ENCODE measurements around the gene TTC32. TPM values are rescaled to one million over a fixed set of nuclear protein-coding genes. Genes with fewer than 3 reads are reported as not detected.

TTC32 gene
- total RNA-seq, 1 experiment from 2014 or later, result 12.7 TPM

DNA sequence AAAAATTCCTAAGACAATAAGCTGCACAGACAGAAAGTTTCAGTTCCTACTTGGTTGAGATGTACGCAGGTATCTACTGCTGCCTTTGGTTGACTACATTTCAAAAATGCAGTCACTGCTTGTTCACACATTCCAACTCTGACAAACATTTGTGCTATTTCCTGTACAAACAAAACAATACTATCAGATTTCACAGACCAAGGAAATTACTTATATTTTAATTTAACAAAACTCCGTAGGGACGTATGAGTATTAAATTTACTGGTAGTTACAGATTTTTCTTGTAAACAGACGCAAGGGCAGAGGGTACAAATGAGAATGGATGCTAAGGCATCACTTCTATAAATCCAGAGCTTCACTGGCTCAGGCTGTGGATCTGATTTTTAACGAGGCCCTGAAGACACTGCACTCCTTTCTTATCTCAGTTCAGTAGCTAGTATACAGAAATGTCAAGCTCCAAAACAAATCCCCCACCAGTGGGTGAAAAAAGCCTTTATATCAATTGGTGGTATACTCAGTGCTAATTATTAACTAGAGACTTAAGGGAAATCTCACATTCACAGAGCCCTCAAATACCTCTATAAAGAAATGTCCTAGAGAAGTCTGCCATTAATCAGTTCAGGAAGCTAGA is 31.7 kb upstream of the TTC32 start:
- TF ChIP-seq POLR2AphosphoS5 (IDR thresholded peaks at IDR 0.05; ENCODE audit: low read depth, low read length), result peak; percentile 37; the same call in 1 of the 2 replicates
- TF ChIP-seq SIN3A (IDR thresholded peaks at IDR 0.05; ENCODE audit: borderline replicate concordance, insufficient read depth, low read depth, low read length), result no peak
- DNase-seq (ENCODE audit: low read depth, low spot score), result peak; percentile 84
- ATAC-seq, result peak; percentile 97
- Histone ChIP-seq H3K9me3 (ENCODE audit: control insufficient read depth, insufficient read depth, low read depth, low read length) (peaks cover 5% of the 10 kb centered on the region; the same call in 1 of the 2 replicates), H3K4me1 (ENCODE audit: control insufficient read depth, insufficient read depth, low read length) (peaks cover 23% of the 10 kb centered on the region), H3K36me3 (ENCODE audit: control insufficient read depth, insufficient read depth, low read length) (peaks cover 47% of the 10 kb centered on the region), H3K4me3 (ENCODE audit: low read depth in 2 of 2, low read length in 2 of 2) (peak overlapping the region; percentile 4 to 28; a peak in 2 of 4 replicates), H3K27ac (ENCODE audit: low read length) (peak overlapping the region; percentile 94), H3K27me3 (ENCODE audit: control insufficient read depth, insufficient read depth, low read length) (no peaks in the 10 kb centered on the region)
- no TSS peak for BruUV-seq (replicated peaks)
- CTCF ChIA-PET, result no interaction called here
- POLR2A ChIA-PET, result interaction anchor here (0.5 kb wide), 1 partner anchor 53 kb away, joined by 4 read pairs; no protein-coding TSS in a partner anchor
- intact Hi-C loops (cut with micrococcal nuclease; ENCODE audit: unreplicated experiment) (no loop called here), in situ Hi-C loops (cut with HindIII; ENCODE audit: low pct_unique_long_range_greater_than_20kb, low sequenced_read_pairs) (no loop called here)

DNA sequence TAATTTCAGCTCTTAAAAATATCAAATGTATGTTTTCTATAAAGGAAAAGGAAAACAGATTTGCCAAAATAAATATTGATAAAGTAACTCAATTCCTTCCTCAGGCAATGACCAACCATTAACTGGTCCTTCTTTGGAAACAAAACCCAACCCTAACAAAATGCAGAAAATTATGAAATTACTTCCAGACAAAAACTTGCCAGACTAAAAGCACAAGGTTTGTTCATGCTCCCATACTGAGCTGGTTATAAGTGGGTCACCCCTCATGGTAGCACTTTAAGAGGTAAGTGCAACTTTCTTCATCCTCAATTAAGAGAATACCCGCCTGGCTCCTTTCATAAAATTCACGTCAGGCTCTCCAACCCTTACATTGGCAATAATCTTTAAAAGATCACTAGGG is 31.1 kb upstream of the TTC32 start:
- ChIA-PET CTCF (no interaction called here), POLR2A (no interaction called here)
- peak overlapping the region; percentile 94 for H3K27ac ChIP-seq (ENCODE audit: low read length)
- ATAC-seq (peak; percentile 58), DNase-seq (ENCODE audit: low read depth, low spot score) (peak; percentile 17)
- TSS peak; percentile 58 for BruUV-seq (replicated peaks)
- peaks cover 47% of the 10 kb centered on the region for H3K36me3 ChIP-seq (ENCODE audit: control insufficient read depth, insufficient read depth, low read length)
- intact Hi-C loops (cut with micrococcal nuclease; ENCODE audit: unreplicated experiment), result no loop called here
- peaks cover 23% of the 10 kb centered on the region for H3K4me1 ChIP-seq (ENCODE audit: control insufficient read depth, insufficient read depth, low read length)
- H3K9me3 ChIP-seq (ENCODE audit: control insufficient read depth, insufficient read depth, low read depth, low read length), result peaks cover 5% of the 10 kb centered on the region; the same call in 1 of the 2 replicates
- H3K27me3 ChIP-seq (ENCODE audit: control insufficient read depth, insufficient read depth, low read length), result no peaks in the 10 kb centered on the region
- in situ Hi-C loops (cut with HindIII; ENCODE audit: low pct_unique_long_range_greater_than_20kb, low sequenced_read_pairs), result no loop called here
- no peak for TF ChIP-seq SIN3A (IDR thresholded peaks at IDR 0.05; ENCODE audit: borderline replicate concordance, insufficient read depth, low read depth, low read length)
- no peak for TF ChIP-seq TCF7L2 (IDR thresholded peaks at IDR 0.05; ENCODE audit: low read depth, low read length)
- TF ChIP-seq, protein P1, sequence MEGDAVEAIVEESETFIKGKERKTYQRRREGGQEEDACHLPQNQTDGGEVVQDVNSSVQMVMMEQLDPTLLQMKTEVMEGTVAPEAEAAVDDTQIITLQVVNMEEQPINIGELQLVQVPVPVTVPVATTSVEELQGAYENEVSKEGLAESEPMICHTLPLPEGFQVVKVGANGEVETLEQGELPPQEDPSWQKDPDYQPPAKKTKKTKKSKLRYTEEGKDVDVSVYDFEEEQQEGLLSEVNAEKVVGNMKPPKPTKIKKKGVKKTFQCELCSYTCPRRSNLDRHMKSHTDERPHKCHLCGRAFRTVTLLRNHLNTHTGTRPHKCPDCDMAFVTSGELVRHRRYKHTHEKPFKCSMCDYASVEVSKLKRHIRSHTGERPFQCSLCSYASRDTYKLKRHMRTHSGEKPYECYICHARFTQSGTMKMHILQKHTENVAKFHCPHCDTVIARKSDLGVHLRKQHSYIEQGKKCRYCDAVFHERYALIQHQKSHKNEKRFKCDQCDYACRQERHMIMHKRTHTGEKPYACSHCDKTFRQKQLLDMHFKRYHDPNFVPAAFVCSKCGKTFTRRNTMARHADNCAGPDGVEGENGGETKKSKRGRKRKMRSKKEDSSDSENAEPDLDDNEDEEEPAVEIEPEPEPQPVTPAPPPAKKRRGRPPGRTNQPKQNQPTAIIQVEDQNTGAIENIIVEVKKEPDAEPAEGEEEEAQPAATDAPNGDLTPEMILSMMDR (IDR thresholded peaks at IDR 0.05), result no peak
- TF ChIP-seq, protein P2, sequence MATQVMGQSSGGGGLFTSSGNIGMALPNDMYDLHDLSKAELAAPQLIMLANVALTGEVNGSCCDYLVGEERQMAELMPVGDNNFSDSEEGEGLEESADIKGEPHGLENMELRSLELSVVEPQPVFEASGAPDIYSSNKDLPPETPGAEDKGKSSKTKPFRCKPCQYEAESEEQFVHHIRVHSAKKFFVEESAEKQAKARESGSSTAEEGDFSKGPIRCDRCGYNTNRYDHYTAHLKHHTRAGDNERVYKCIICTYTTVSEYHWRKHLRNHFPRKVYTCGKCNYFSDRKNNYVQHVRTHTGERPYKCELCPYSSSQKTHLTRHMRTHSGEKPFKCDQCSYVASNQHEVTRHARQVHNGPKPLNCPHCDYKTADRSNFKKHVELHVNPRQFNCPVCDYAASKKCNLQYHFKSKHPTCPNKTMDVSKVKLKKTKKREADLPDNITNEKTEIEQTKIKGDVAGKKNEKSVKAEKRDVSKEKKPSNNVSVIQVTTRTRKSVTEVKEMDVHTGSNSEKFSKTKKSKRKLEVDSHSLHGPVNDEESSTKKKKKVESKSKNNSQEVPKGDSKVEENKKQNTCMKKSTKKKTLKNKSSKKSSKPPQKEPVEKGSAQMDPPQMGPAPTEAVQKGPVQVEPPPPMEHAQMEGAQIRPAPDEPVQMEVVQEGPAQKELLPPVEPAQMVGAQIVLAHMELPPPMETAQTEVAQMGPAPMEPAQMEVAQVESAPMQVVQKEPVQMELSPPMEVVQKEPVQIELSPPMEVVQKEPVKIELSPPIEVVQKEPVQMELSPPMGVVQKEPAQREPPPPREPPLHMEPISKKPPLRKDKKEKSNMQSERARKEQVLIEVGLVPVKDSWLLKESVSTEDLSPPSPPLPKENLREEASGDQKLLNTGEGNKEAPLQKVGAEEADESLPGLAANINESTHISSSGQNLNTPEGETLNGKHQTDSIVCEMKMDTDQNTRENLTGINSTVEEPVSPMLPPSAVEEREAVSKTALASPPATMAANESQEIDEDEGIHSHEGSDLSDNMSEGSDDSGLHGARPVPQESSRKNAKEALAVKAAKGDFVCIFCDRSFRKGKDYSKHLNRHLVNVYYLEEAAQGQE (IDR thresholded peaks at IDR 0.05; ENCODE audit: insufficient read depth in 1 of 2, low read depth in 2 of 2, low read length in 1 of 2), result no peak
- no peak for TF ChIP-seq POLR2AphosphoS5 (IDR thresholded peaks at IDR 0.05; ENCODE audit: low read depth, low read length)
- H3K4me3 ChIP-seq (ENCODE audit: low read depth in 2 of 2, low read length in 2 of 2), result peak overlapping the region; percentile 4 to 28; a peak in 2 of 4 replicates

DNA sequence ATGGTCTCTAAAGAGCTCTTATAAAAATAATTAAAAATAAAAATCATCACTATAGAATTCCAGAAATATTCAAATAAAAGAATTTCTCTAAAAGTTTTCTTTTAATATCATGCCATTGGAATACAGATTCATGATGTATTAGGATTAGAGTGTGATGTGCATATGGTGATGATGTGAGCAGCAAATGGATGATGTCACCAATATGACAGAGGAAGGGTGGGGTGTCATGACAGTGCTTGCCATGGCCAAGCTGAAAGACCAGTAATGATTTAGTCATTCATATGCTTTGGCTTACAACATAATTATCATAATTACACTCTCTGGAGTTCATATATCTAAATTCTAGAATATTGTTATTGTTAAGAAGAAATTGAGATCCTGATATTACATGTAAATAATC is 27.4 kb upstream of the TTC32 start:
- ChIA-PET CTCF (no interaction called here), POLR2A (no interaction called here)
- no peak for ATAC-seq
- Histone ChIP-seq H3K27ac (ENCODE audit: low read length) (no peak overlapping the region), H3K4me1 (ENCODE audit: control insufficient read depth, insufficient read depth, low read length) (peaks cover 19% of the 10 kb centered on the region), H3K36me3 (ENCODE audit: control insufficient read depth, insufficient read depth, low read length) (peaks cover 32% of the 10 kb centered on the region), H3K27me3 (ENCODE audit: control insufficient read depth, insufficient read depth, low read length) (no peaks in the 10 kb centered on the region), H3K9me3 (ENCODE audit: control insufficient read depth, insufficient read depth, low read depth, low read length) (peaks cover 5% of the 10 kb centered on the region; the same call in 1 of the 2 replicates), H3K4me3 (ENCODE audit: low read depth in 2 of 2, low read length in 2 of 2) (no peak overlapping the region)
- intact Hi-C loops (cut with micrococcal nuclease; ENCODE audit: unreplicated experiment), result no loop called here
- TF ChIP-seq, protein P1 (IDR thresholded peaks at IDR 0.05), result no peak
- TF ChIP-seq, protein P2 (IDR thresholded peaks at IDR 0.05; ENCODE audit: insufficient read depth in 1 of 2, low read depth in 2 of 2, low read length in 1 of 2), result no peak
- in situ Hi-C loops (cut with HindIII; ENCODE audit: low pct_unique_long_range_greater_than_20kb, low sequenced_read_pairs), result no loop called here
- DNase-seq (ENCODE audit: low read depth, low spot score), result no peak
- BruUV-seq (replicated peaks), result no TSS peak
